GM15510 (cell line): ENCODE results near the gene GAP43.

Source experiments
- POLR2A ChIP-seq: IDR thresholded peaks from 3 replicates; pipeline ENCODE4 v1.6.1; 2011; ENCODE audit warnings: borderline replicate concordance; ENCODE audit not compliant: insufficient read length; ENCODE audit errors: extremely low read depth

GAP43 gene

GRCh38 chr3:115695090-115695489, 71.8 kb downstream of the GAP43 start:
- TF ChIP-seq POLR2A: no peak

- TF ChIP-seq POLR2A: no peak
Observed at GRCh38 chr3:115697263-115698053, 74.1 kb downstream of the GAP43 start.

DNA sequence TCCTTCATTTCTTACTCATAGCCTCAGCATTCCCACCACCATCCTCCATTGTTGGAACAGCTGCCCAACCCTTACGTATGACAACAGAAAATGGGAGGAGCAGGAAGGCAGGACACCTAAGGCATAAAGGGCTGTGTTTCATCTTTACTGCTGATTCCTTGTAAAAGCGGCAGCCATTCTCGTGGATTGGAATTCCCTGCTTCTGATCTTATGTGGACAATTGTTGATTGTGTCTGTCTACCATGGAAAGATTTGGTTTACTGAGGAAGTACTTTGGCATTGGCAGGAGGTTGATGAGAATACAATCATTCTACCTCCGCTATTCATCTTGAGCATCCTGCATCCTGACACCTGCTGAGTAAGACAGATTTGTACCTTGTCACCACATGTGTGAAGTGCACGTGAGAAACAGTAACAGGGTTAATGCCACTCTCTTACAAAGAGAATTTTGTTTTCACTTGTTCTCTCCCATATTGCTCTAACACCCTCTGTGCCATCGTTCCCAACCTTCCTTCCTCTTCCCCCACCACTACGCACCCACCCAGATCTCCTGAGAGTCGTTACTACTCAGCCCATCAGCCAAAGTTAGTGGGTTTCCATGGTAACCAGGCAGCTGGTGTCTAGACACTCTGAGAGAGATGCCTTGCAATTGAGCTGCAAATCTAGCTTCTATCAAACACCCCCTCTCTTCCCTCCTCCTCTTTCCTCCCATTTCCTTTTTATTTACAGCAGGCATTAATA, 75.7 kb downstream of the GAP43 start:
- no peak for TF ChIP-seq POLR2A

DNA sequence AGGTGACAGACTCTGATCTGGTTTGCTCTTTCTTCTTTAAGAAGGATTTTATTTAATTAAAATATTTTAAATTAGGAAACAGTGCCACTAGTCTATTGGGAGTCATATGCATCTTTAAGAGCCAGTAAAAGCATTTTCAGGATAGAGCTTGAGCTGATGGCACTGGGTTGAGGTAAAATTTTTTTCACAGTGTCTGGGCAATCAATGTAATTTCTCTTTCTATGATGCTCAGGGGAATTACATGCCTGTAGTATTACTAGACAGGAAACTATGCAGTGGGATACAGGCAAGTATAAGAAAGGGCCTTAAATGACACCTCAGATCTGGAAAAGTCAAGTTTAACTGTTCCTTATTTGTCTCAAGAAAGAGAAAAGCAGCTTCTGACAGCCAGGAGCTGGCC, 76.4 kb downstream of the GAP43 start:
- no peak for TF ChIP-seq POLR2A

- TF ChIP-seq POLR2A: no peak
Observed at GRCh38 chr3:115702598-115702997, 79.3 kb downstream of the GAP43 start.

GRCh38 chr3:115704661-115705338, 81.5 kb downstream of the GAP43 start:
- no peak for TF ChIP-seq POLR2A

- TF ChIP-seq POLR2A: no peak
Observed at GRCh38 chr3:115706311-115706829, 83.1 kb downstream of the GAP43 start.

- TF ChIP-seq POLR2A: no peak
Observed at GRCh38 chr3:115708540-115708939, 85.2 kb downstream of the GAP43 start.

DNA sequence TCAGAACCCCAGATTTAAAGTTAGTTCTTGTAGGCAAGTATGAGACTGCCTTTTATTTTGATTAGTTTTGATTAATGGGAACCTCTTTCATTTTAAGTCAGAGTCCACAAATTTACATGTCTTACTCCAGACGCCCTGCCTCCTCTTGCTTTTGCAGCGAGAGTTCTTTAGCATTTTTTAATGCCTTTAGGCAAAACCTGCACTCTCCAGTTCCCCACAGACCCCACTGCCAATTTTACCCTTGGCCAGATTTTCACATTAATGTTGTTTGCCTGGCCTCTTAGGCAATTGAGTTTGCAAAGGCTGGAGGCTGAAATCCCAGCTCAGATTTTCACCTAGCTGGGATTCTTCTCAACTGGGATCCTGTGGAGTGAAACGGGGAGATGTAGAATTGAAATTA, 85.8 kb downstream of the GAP43 start:
- TF ChIP-seq POLR2A: no peak

DNA sequence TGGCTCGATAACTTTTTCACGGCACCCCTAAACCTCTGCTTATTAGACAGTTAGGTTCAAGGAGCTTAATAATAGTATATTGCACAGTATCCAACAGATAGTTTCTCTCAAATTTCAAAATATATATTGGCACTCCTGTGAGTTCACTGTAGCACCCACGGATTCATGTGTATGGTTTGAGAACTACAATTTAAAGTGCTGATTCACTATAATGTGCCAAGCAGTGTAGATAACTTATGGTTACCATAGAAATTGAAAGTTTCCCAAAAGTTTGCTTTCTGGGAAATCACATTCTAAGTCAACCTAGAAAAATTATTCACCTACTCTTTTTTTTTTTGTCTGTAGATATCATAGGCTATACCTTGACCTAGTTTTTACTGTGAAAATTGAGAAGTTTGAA, 86.6 kb downstream of the GAP43 start:
- no peak for TF ChIP-seq POLR2A

GRCh38 chr3:115710799-115711198, 87.5 kb downstream of the GAP43 start:
- TF ChIP-seq POLR2A: no peak

GRCh38 chr3:115712871-115713270, 89.6 kb downstream of the GAP43 start:
- TF ChIP-seq POLR2A: no peak

DNA sequence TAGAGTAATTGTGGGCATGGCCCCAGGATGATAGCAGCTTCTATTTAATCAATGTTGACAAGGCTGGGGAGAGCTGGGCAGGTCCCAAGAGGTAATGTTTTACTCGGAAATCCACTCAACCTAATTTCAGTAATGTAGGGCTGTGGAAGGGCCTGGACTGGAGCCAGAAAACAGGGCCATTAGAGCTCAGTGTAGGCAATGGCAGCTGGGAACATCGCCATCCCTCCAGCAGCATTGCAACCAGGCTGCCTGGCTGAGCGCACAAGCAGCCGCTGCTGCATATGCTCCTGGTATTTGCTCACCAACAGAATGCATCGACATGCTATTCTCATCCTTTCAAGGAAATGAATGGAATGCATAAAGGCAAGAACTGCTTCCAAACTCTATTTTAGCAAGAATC, 90.0 kb downstream of the GAP43 start:
- no peak for TF ChIP-seq POLR2A

DNA sequence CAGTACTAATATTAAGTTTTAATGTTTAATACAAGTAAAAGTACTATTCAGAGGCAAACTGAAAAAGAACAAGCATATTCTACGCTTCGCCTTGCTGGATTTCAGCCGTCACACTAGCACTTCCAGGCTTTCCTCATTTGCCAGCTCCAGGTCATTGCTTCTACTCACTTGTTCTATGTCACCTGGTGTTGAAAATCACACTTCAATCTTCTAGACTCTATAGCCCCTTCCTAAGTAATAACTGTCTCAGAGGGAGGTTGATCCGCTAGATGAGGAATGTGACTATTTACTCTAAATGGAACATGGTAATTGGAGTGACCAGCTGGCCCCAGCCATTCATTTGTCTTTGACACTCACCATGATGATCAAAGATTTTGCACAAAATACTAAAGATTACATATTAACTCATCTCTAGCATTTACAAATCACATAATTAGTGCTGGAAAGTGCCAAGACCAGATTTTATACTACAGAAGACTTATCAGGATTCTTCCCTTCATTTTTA, 92.0 kb downstream of the GAP43 start:
- no peak for TF ChIP-seq POLR2A

- TF ChIP-seq POLR2A: no peak
Observed at GRCh38 chr3:115720983-115721382, 97.7 kb downstream of the GAP43 start.
